Hindlimb muscle (tissue), 1 donor: ENCODE data around the gene SYNE2. TPM values are rescaled to one million over a fixed set of nuclear protein-coding genes. Genes with fewer than 3 reads are reported as not detected.
A peak's percentile ranks its signal among the peaks of the same experiment; 100 is the strongest.
"Not testable (repeated sequence)": the region's sequence is repeated elsewhere in the genome, so short reads cannot be mapped to it uniquely, and the experiment has no call there.

Experiments used
- DNase-seq: peaks from one replicate; pipeline ENCODE4 v3.0.0-alpha.2; 2013
- polyA plus RNA-seq: library from polyadenylated mRNA; unstranded; fragments of 120-200 nt; gene quantifications from one replicate; pipeline ENCODE4 v1.2.1, GENCODE V29; 2013; ENCODE audit not compliant: insufficient read length

SYNE2 gene
- polyA plus RNA-seq, 1 donor = 75.3 TPM

- no peak for DNase-seq
These were observed 222.8 kb downstream of the SYNE2 start for GRCh38 chr14:64075613-64076005.

DNA sequence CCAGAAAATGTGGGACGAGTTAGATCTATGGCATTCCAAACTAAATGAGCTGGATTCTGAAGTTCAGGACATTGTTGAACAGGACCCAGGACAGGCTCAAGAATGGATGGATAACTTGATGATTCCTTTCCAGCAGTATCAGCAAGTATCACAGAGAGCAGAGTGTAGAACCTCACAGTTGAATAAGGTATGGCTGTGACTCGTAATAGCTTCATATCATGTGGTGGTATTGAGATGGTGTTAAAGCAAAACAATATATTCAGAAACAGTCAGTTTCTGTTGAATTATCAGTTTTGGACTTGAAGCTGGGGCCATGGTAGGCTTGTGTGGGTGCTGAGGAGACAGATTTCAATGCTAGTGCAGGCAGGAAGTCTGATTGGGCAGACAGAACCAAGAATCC is 227.6 kb downstream of the SYNE2 start:
- no peak for DNase-seq

DNA sequence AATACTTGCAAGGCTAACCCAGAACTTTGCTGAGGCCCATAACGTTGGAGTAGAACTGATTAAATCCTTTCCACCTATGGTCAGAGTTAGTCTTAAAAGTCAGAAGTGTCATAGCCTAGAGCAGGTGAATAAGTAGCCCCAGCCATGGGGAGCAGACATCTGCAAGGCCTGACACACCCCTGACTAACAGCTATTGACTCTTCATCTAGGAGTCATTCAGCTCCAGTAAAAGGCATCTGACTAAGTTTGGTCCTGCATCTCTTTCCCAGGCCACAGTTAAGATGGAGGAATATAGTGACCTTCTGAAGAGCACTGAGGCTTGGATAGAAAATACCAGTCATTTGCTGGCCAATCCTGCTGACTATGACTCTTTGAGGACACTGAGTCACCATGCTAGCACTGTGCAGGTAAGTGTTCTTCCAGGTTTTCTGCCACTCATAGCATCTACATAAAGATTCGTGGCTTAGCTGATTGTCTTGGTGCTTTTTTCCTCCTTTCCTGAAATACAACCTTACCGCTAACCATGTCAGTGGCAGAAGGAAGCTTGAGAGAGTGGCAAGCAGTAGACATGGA is 228.5 kb downstream of the SYNE2 start:
- no peak for DNase-seq

- DNase-seq = no peak
These were observed 230.0 kb downstream of the SYNE2 start for GRCh38 chr14:64082837-64083236.

- no peak for DNase-seq
These were observed 235.8 kb downstream of the SYNE2 start for GRCh38 chr14:64088647-64088964.

GRCh38 chr14:64089920-64090319 is 237.1 kb downstream of the SYNE2 start:
- no peak for DNase-seq

DNA sequence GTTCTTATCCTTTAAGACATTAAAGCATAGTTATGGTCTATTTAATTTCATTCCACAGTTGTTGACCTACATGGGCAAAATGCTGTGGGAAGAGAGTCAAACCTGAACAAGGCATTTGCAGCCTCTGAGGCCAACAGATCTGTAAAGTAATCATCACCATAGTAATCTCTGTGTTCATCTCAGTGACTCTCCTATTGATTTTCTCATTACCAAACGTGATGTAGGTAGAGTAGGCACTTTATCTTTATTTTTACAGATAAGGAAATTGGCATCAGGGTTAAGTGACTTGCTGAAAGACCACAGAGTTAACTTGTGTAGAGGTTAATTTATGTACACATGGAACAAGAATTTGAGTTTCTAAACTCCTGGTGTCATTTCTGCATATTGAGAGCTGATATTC is 238.4 kb downstream of the SYNE2 start:
- DNase-seq = no peak

- no peak for DNase-seq
These were observed 239.5 kb downstream of the SYNE2 start for GRCh38 chr14:64092338-64092737.

GRCh38 chr14:64092940-64093339 is 240.1 kb downstream of the SYNE2 start:
- no peak for DNase-seq

GRCh38 chr14:64095620-64096019 is 242.8 kb downstream of the SYNE2 start:
- DNase-seq = no peak

DNA sequence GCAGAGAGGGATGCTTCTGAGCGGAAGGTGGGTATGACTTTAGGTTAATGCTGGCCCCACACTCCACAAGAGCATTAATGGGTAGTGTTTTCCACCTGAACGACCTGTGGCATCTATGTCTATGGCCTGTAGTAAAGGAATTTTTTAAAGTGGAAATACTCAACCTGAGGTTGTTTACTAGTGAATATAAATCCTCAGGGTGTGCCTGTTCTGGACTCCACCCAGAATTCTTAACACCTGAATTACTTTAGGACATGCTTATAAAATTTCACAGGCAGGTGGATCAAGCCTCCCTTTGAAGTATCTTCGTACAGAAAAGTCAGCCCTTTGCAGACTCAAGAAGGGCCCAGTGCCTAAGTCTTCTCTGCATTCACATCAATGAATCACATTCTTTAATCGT is 245.3 kb downstream of the SYNE2 start:
- DNase-seq = no peak

DNA sequence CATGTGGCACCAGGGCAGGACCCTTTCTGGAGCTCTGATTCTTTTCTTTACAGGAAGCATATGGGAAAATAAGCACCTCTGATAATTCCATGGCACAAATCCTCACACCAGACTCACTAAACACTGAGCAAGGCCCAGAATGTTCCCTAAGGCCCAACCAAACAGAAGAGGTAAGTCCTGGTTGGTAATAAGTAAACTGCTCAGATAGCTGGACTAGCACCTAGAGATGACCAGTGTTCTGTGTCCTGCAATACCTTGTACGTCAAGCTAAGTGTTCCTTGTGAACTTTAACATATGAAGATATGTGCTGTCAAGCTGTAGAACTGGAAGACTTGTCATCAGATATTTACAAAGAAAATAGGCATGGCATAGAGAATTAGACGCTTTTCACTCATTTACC is 254.6 kb downstream of the SYNE2 start:
- no peak for DNase-seq

- no peak for DNase-seq
These were observed 257.2 kb downstream of the SYNE2 start for GRCh38 chr14:64109819-64110554.

- DNase-seq = no peak
These were observed 258.0 kb downstream of the SYNE2 start for GRCh38 chr14:64110802-64111201.

- DNase-seq = no peak
These were observed 260.3 kb downstream of the SYNE2 start for GRCh38 chr14:64112867-64113678.

- no peak for DNase-seq
These were observed 261.4 kb downstream of the SYNE2 start for GRCh38 chr14:64114166-64114565.

DNA sequence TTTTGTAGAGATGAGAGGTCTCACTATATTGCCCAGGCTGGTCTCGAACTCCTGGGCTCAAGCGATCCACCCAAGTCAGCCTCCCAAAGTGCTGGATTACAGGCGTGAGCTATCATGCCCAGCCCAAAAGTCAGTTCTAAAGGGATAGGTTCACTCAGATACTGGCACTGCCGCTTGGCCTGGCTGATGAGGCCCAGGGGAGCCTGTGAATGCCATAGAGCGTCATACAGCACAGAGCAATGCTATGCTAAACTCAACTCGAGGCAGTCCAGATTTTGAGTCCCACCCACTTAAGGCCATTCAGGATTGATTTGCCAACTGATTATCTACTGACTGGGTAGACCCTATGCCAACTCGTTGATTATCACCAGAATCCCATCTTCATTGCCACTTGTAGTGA is 262.0 kb downstream of the SYNE2 start:
- DNase-seq = no peak

- no peak for DNase-seq
These were observed 262.6 kb downstream of the SYNE2 start for GRCh38 chr14:64115401-64115800.

DNA sequence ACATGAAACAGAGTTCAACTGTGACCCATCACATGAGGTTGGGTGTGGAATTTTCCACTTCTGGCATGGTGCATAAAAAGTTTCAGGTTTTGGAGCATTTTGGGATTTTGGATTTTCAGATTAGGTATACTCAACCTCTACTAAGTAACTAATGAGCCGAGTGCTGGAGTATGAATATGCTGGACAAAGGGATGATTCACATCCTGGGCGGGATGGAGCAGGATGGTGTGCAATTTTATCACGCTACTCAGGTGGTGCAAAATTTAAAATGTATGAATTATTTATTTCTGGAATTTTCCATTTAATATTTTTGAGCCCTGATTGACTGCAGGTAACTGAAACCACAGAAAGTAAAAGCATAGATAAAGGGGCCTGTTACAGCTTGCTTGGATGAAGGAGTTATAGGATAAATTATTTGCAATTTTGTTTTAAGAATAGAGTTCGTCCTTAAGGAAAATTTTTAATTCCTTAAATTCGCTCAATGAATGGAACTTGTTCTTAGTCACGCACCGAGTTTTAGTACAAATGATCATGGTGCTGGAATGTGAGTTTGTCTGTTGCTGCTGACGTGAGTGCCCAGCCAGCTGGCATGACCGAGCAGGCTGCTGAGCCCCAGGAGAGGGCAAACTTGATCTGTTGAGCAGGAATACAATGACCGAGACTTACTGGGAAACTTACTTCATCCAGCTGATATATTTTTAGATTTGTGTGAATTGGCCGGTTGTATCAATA is 265.0 kb downstream of the SYNE2 start:
- peak; percentile 49 for DNase-seq

DNA sequence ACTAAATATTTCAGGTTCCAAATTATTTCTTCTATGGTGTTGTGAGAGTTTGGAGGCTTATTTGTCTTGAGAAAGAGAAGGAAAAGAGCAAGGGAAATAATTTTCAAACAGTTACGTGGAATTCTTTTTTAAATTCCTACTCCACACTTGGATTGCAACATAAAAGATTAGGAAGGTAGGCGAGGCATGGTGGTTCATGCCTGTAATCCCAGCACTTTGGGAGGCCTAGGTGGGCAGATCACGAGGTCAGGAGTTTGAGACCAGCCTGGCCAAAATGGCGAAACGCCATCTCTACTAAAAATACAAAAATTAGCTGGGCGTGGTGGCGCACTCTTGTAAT is 265.6 kb downstream of the SYNE2 start:
- not testable (repeated sequence) for DNase-seq

GRCh38 chr14:64118892-64119291 is 266.1 kb downstream of the SYNE2 start:
- DNase-seq = no peak

GRCh38 chr14:64119500-64119899 is 266.7 kb downstream of the SYNE2 start:
- no peak for DNase-seq

DNA sequence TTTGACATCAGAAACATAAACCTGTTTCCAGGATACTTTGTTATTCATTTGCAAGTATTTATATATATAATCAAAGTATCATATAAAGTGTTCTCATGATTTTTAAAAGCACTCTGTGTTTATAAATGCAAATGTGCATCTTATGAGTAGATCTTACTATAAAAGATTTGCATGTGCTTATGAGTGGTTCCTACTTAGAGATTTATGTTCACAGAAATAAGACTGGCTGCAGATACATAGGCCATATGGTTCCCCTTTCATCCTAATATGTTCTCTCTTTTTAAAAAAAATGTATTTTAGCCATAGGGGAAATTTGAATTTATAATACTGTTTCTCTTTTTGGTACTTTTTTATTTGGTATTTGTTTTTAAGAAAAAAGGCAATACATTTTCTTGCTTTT is 267.2 kb downstream of the SYNE2 start:
- DNase-seq = no peak
